Hippocampal formation (tissue), 2 donors: Measurements from ENCODE around the gene RIC3.
"Not testable (repeated sequence)": the region's sequence is repeated elsewhere in the genome, so short reads cannot be mapped to it uniquely, and the experiment has no call there.

Source experiments
- DNase-seq, 2 donors: peaks; one replicate each; lab custom pipeline; 2025; lab: John Stamatoyannopoulos, UW

RIC3 gene

GRCh38 chr11:8190431-8190830, 21.6 kb upstream of the RIC3 start:
- no peak for DNase-seq

- DNase-seq = no peak
Observed at GRCh38 chr11:8186429-8186828, 17.6 kb upstream of the RIC3 start.

GRCh38 chr11:8183111-8183510, 14.3 kb upstream of the RIC3 start:
- no peak for DNase-seq

- DNase-seq = no peak
Observed at GRCh38 chr11:8180469-8180868, 11.6 kb upstream of the RIC3 start.

- no peak for DNase-seq
Observed at GRCh38 chr11:8178297-8178696, 9.5 kb upstream of the RIC3 start.

- DNase-seq = no peak
Observed at GRCh38 chr11:8177136-8177535, 8.3 kb upstream of the RIC3 start.

- DNase-seq = no peak
Observed at GRCh38 chr11:8167796-8168195, 1.0 kb downstream of the RIC3 start.

GRCh38 chr11:8164746-8165145, 4.1 kb downstream of the RIC3 start:
- no peak for DNase-seq

GRCh38 chr11:8161627-8162304, 7.1 kb downstream of the RIC3 start:
- DNase-seq = not testable (repeated sequence)

GRCh38 chr11:8156877-8157276, 11.9 kb downstream of the RIC3 start:
- no peak for DNase-seq

- DNase-seq = no peak
Observed at GRCh38 chr11:8149726-8150125, 19.1 kb downstream of the RIC3 start.

- DNase-seq = no peak
Observed at GRCh38 chr11:8138526-8138925, 30.3 kb downstream of the RIC3 start.

- no peak for DNase-seq
Observed at GRCh38 chr11:8127447-8127846, 41.4 kb downstream of the RIC3 start.

- DNase-seq = no peak
Observed at GRCh38 chr11:8126649-8127289, 42.1 kb downstream of the RIC3 start.

- no peak for DNase-seq
Observed at GRCh38 chr11:8122173-8122764, 46.6 kb downstream of the RIC3 start.

GRCh38 chr11:8111636-8112035, 57.2 kb downstream of the RIC3 start:
- peak in 1 of 2 donors; percentile 66 for DNase-seq

- DNase-seq = no peak
Observed at GRCh38 chr11:8110396-8110795, 58.4 kb downstream of the RIC3 start.

- no peak for DNase-seq
Observed at GRCh38 chr11:8109675-8110074, 59.1 kb downstream of the RIC3 start.

- no peak for DNase-seq
Observed at GRCh38 chr11:8108421-8108820, 60.4 kb downstream of the RIC3 start.

- no peak for DNase-seq
Observed at GRCh38 chr11:8107642-8108041, 61.2 kb downstream of the RIC3 start.

GRCh38 chr11:8106679-8107078, 62.1 kb downstream of the RIC3 start:
- no peak for DNase-seq

- no peak for DNase-seq
Observed at GRCh38 chr11:8105666-8106065, 63.2 kb downstream of the RIC3 start.

GRCh38 chr11:8105133-8105532, 63.7 kb downstream of the RIC3 start:
- no peak for DNase-seq
